Upper lobe of left lung (tissue), 4 donors: ENCODE data around the gene IMMP2L.

Source experiments
- CTCF ChIP-seq, 6 experiments: fragments of 450-650 bp in 4 of 6; fragments of 200-600 bp in 2 of 6; sonication (generic) in 2 of 6; IDR thresholded peaks; one replicate each; pipeline ENCODE4 v1.5.1; 2016 to 2019; ENCODE audit warnings: antibody characterized with exemption in 6 of 6
- POLR2A ChIP-seq, 4 donors: fragments of 450-650 bp; IDR thresholded peaks; one replicate each; pipeline ENCODE4 v1.5.1; 2016 to 2017; ENCODE audit warnings: antibody characterized with exemption in 4 of 4, mild to moderate bottlenecking in 2 of 4
- POLR2AphosphoS5 ChIP-seq, 2 donors: sonication (generic); formaldehyde crosslinking; IDR thresholded peaks; one replicate each; pipeline ENCODE4 v1.5.1; 2017; ENCODE audit warnings: antibody characterized with exemption in 2 of 2

- TF ChIP-seq CTCF (IDR thresholded peaks at IDR 0.05) (no peak), POLR2AphosphoS5 (IDR thresholded peaks at IDR 0.05) (no peak), POLR2A (IDR thresholded peaks at IDR 0.05) (no peak)
These were observed 25.8 kb upstream of the IMMP2L start for GRCh38 chr7:111588065-111588433.
